Bronchial epithelial cell (primary cell): Measurements from ENCODE around the gene NOSTRIN. TPM values are rescaled to one million over a fixed set of nuclear protein-coding genes. Genes with fewer than 3 reads are reported as not detected.
"Not testable (repeated sequence)": the region's sequence is repeated elsewhere in the genome, so short reads cannot be mapped to it uniquely, and the experiment has no call there.

Experiments
- DNase-seq: peaks from one replicate; pipeline ENCODE4 v3.0.0-alpha.2; 2010; ENCODE audit warnings: low read depth
- FAIRE-seq: peaks from 2 replicates; lab custom pipeline; 2011; peaks lifted over from hg19 to GRCh38; lab: Jason Lieb, UNC
- H3K27me3 ChIP-seq: 2 replicates; pipeline ENCODE4 v1.5.1; 2011; ENCODE audit warnings: low read length; ENCODE audit not compliant: control insufficient read depth, insufficient read depth
- H3K36me3 ChIP-seq: 2 replicates; pipeline ENCODE4 v1.5.1; 2011; ENCODE audit warnings: low read length; ENCODE audit not compliant: control insufficient read depth, insufficient read depth
- H3K4me3 ChIP-seq: 2 replicates; pipeline ENCODE4 v1.5.1; 2011; ENCODE audit warnings: mild to moderate bottlenecking, low read depth, low read length, control low read depth
- CTCF ChIP-seq: IDR thresholded peaks from 2 replicates; pipeline ENCODE4 v1.5.1; 2011; ENCODE audit warnings: mild to moderate bottlenecking, moderate library complexity, low read length, control low read depth, inconsistent platforms; ENCODE audit not compliant: insufficient read depth, severe bottlenecking
- total RNA-seq: library from RNA; depleted of rRNA; stranded (reverse); fragments of >200 nt; gene quantifications from 2 replicates; pipeline ENCODE4 v1.2.1, GENCODE V29; 2014

The NOSTRIN gene
- total RNA-seq, 1 donor from 2014 or later: 0.26 TPM

- FAIRE-seq (no peak), DNase-seq (peak; percentile 38)
- no peak for TF ChIP-seq CTCF
- Histone ChIP-seq H3K27me3 (no peaks in the 10 kb centered on the region), H3K36me3 (peaks cover 1% of the 10 kb centered on the region), H3K4me3 (no peak overlapping the region)
These were observed 35.8 kb upstream of the NOSTRIN start for GRCh38 chr2:168766600-168766999.

DNA sequence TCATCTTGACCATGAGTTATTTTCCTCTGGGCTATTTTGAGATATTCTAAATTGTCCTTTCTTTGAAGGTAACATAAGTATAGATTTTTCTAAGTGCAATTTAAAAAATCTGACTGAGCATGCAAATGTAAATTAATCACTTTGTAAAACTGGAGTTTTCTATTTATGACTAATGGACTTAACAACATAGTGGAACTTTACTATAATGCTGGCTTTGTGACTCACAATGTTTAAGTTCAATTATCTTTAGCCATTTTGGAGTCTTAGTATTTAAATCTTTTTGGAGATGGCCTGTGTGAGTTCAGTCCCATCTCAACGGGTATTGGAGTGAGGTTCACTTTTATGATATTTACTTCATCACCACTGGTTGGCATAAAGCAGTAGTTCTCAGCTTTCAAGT lies 35.2 kb upstream of the NOSTRIN start:
- no peak overlapping the region for H3K4me3 ChIP-seq
- H3K27me3 ChIP-seq: no peaks in the 10 kb centered on the region
- no peak for TF ChIP-seq CTCF
- FAIRE-seq (no peak), DNase-seq (peak; percentile 48)
- H3K36me3 ChIP-seq: peaks cover 1% of the 10 kb centered on the region

- not testable (repeated sequence) for H3K27me3 ChIP-seq, FAIRE-seq, H3K4me3 ChIP-seq, H3K36me3 ChIP-seq
- DNase-seq: peak; percentile 16
These were observed 34.1 kb upstream of the NOSTRIN start for GRCh38 chr2:168768357-168768756.

GRCh38 chr2:168770796-168771195 lies 31.6 kb upstream of the NOSTRIN start:
- DNase-seq: no peak
- no peaks in the 10 kb centered on the region for H3K36me3 ChIP-seq
- no peak overlapping the region for H3K4me3 ChIP-seq
- FAIRE-seq: no peak
- H3K27me3 ChIP-seq: no peaks in the 10 kb centered on the region
- no peak for TF ChIP-seq CTCF

- TF ChIP-seq CTCF: no peak
These were observed 29.7 kb upstream of the NOSTRIN start for GRCh38 chr2:168772704-168773103.

DNA sequence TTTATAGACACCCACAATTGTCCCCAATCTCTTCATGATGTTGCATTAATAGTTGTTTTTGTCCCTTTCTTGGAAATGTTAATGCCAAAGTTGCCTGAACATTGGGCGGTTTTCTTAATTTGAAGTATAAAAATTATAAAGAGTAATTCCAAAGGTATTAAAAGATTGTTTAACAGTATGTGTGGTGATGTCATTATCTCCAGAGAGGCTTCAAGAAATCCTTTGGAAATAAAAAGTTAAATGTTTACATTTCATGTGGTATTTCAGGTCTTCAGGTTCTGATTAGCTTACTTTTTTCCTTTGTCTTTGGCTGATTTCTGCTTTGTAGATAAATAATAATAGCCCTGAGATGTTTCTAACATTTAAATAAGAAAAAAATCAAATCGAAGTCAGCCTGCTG lies 29.3 kb upstream of the NOSTRIN start:
- no peak for FAIRE-seq

More at GRCh38 chr2:168772704-168773103, 29.7 kb upstream of the NOSTRIN start:
- DNase-seq (no peak), FAIRE-seq (no peak)
- no peak overlapping the region for H3K4me3 ChIP-seq
- H3K27me3 ChIP-seq: no peaks in the 10 kb centered on the region
- H3K36me3 ChIP-seq: no peaks in the 10 kb centered on the region

More for the DNA sequence above, 29.3 kb upstream of the NOSTRIN start:
- H3K36me3 ChIP-seq: no peaks in the 10 kb centered on the region
- no peak for TF ChIP-seq CTCF
- no peak for DNase-seq
- H3K4me3 ChIP-seq: no peak overlapping the region
- H3K27me3 ChIP-seq: no peaks in the 10 kb centered on the region
